KMS-11 (cell line): ENCODE data around the gene CCDC142.
A peak's percentile ranks its signal among the peaks of the same experiment; 100 is the strongest.

Experiments
- H2AFZ ChIP-seq: fragments of 200-600 bp; sonication (generic); 2 replicates; pipeline ENCODE4 v1.6.1; 2016; ENCODE audit warnings: antibody characterized with exemption, mixed run types, low read depth
- H3K27ac ChIP-seq: fragments of 200-600 bp; sonication (generic); 2 replicates; pipeline ENCODE4 v1.6.1; 2016; ENCODE audit warnings: mild to moderate bottlenecking, mixed run types
- H3K27me3 ChIP-seq: fragments of 200-600 bp; sonication (generic); 2 replicates; pipeline ENCODE4 v1.6.1; 2017; ENCODE audit warnings: mild to moderate bottlenecking, low read depth, mixed run types, moderate library complexity; ENCODE audit not compliant: insufficient read depth
- H3K36me3 ChIP-seq: fragments of 200-600 bp; sonication (generic); 2 replicates; pipeline ENCODE4 v1.6.1; 2017; ENCODE audit warnings: mild to moderate bottlenecking, mixed run types; ENCODE audit not compliant: insufficient read depth
- H3K4me1 ChIP-seq: fragments of 200-600 bp; sonication (generic); 2 replicates; pipeline ENCODE4 v1.6.1; 2016; ENCODE audit warnings: mild to moderate bottlenecking, low read depth, mixed run types; ENCODE audit not compliant: poor library complexity, severe bottlenecking
- H3K4me2 ChIP-seq: fragments of 200-600 bp; sonication (generic); 2 replicates; pipeline ENCODE4 v1.7.0; 2016; ENCODE audit warnings: mild to moderate bottlenecking, mixed run types
- H3K4me3 ChIP-seq: fragments of 200-600 bp; sonication (generic); IDR thresholded peaks from 2 replicates; pipeline ENCODE4 v1.6.1; 2017; ENCODE audit warnings: low read depth, low read length, mixed read lengths; ENCODE audit not compliant: insufficient read depth
- H3K79me2 ChIP-seq: fragments of 200-600 bp; sonication (generic); 2 replicates; pipeline ENCODE4 v1.6.1; 2016; ENCODE audit warnings: low read depth, mixed run types; ENCODE audit not compliant: insufficient read depth
- H3K9ac ChIP-seq: fragments of 200-600 bp; sonication (generic); 2 replicates; pipeline ENCODE4 v1.6.1; 2016; ENCODE audit warnings: mild to moderate bottlenecking, mixed run types
- H4K20me1 ChIP-seq: fragments of 200-600 bp; sonication (generic); 2 replicates; pipeline ENCODE4 v1.6.1; 2016; ENCODE audit warnings: mild to moderate bottlenecking, mixed run types; ENCODE audit not compliant: insufficient read depth
- TF ChIP-seq, protein P1 (sequence below): fragments of 200-600 bp; sonication (generic); conservative IDR thresholded peaks from 2 replicates; pipeline ENCODE4 v1.6.1; 2017; ENCODE audit warnings: low read depth, mild to moderate bottlenecking, antibody characterized with exemption, low read length, moderate library complexity, mixed read lengths

Gene CCDC142, protein sequence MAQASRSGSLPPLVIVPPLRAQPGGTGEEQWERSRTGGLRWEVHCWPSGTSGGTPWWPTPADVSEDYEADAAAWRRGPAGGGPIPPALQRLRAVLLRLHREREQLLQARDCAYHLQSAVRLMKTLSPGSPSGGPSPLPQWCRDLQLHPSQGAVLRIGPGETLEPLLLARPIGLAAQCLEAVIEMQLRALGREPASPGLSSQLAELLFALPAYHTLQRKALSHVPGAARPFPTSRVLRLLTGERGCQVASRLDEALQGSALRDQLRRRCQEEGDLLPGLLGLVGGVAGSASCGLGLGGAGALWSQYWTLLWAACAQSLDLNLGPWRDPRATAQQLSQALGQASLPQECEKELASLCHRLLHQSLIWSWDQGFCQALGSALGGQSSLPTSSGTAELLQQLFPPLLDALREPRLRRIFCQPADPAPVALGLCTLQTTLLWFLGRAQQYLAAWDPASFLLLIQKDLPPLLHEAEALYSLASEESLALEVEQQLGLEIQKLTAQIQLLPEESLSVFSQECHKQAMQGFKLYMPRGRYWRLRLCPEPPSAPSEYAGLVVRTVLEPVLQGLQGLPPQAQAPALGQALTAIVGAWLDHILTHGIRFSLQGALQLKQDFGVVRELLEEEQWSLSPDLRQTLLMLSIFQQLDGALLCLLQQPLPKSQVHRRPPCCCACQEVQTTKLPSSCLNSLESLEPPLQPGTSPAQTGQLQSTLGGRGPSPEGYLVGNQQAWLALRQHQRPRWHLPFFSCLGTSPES

DNA sequence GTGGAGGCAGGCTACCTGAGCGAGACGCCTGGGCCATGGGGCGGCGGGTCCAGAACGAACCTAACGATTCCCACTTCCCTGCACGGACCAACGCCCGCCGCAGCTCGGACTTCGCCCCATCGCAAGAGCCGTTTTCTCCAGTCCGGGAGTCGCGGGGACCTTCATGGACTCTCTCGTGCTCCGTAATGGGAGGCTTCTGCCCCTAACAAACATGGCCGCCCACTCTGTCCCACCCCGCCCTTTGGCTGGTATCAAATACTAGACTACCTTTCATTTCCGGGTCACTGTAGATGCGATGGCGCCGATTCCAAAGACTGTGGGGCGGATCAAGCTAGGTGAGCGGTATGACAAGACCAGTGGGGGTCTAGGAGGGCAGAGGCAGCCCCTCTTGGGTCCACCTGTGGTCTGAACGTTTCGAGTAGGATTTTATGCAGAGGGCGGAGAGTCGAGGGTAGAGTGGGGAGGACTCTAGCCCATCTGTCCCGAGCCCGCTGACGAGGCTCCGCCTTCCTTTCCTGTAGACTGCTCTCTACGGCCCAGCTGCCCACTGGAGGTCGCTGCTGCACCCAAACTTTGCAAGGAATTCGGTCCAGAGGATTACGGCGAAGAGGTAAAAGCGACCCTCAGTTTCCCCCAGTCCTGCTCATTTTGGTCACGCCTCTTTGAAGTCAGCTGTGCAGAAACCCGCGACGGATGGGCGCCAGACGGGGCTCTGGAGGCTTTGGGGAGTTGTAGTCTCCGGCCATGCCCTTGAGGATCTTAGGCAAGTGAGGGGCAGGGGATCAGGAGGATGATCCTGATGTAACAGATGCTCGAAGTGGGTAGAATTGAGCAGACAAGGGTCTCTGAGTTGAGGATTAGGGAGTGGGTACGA lies at the start of gene CCDC142, which contains the start of gene TTC31:
TSS of gene CCDC142 (minus strand) at position 198 of the 874 bp plus-strand sequence. CDS start at position 37, 161 bp downstream.
TSS of gene TTC31 (plus strand) at position 281 of the 874 bp plus-strand sequence. CDS start at position 296, 15 bp downstream.
- Histone ChIP-seq H3K79me2 (peaks cover 18% of the 10 kb centered on the region), H4K20me1 (no peaks in the 10 kb centered on the region), H3K36me3 (no peaks in the 10 kb centered on the region), H3K4me3 (no peak within 1 kb of the TSS), H3K4me1 (peaks cover 15% of the 10 kb centered on the region), H2AFZ (peak within 1 kb of the TSS; percentile 99), H3K27ac (peak within 1 kb of the TSS; percentile 75), H3K4me2 (peak within 1 kb of the TSS; percentile 97), H3K27me3 (no peaks in the 10 kb centered on the region), H3K9ac (peak within 1 kb of the TSS; percentile 90)
- TF ChIP-seq, protein P1, sequence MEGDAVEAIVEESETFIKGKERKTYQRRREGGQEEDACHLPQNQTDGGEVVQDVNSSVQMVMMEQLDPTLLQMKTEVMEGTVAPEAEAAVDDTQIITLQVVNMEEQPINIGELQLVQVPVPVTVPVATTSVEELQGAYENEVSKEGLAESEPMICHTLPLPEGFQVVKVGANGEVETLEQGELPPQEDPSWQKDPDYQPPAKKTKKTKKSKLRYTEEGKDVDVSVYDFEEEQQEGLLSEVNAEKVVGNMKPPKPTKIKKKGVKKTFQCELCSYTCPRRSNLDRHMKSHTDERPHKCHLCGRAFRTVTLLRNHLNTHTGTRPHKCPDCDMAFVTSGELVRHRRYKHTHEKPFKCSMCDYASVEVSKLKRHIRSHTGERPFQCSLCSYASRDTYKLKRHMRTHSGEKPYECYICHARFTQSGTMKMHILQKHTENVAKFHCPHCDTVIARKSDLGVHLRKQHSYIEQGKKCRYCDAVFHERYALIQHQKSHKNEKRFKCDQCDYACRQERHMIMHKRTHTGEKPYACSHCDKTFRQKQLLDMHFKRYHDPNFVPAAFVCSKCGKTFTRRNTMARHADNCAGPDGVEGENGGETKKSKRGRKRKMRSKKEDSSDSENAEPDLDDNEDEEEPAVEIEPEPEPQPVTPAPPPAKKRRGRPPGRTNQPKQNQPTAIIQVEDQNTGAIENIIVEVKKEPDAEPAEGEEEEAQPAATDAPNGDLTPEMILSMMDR = peak; percentile 89

DNA sequence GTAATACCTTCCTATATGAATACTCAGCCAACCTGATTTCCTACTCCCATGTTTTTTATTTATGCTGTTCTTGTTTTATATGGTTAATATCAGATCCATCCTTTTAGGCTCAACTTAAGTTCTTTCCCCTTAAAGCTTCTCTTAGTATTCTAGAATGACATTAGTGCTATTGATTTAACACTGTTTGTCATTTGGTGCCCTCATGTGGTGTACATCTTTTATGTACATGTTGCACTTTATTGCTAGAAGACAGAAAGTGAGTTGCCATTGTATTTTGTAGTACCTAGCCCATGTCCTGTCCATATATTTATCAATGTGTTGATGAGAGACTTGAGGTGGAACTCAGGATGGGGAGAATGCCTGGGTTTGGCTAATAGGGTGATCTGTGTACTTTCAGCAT lies 49.4 kb upstream of the CCDC142 start:
- Histone ChIP-seq H3K4me2 (no peak overlapping the region), H3K27me3 (no peaks in the 10 kb centered on the region), H3K36me3 (no peaks in the 10 kb centered on the region; the same call in 1 of the 2 replicates), H3K4me3 (no peak overlapping the region), H3K4me1 (peaks cover 22% of the 10 kb centered on the region), H2AFZ (no peak overlapping the region), H3K9ac (no peak overlapping the region), H4K20me1 (no peaks in the 10 kb centered on the region), H3K27ac (no peak overlapping the region), H3K79me2 (peaks cover 30% of the 10 kb centered on the region)
- TF ChIP-seq, protein P1 = peak; percentile 51; the same call in 1 of the 2 replicates

DNA sequence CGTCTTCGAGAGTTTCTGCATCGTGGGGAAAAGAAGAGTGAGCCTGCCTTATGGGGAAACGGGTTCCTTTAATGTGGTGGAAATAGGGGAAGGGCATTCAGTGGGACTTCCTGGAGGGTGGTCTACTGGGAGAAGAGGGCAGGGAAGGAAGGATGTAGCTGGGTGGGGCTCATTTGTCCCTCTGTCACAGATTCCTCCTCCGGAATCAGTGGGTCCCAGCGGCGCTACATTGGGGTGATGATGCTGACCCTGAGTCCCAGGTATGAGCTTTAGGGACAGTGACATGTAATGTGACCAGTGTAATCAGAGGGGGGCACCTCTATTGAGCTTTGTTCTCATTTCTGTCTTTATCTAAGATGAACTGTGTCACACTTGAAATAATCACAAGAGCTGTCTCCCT lies 48.9 kb upstream of the CCDC142 start:
- Histone ChIP-seq H3K9ac (no peak overlapping the region), H3K4me2 (peak overlapping the region; percentile 90; the same call in 1 of the 2 replicates), H3K36me3 (peaks cover 2% of the 10 kb centered on the region; the same call in 1 of the 2 replicates), H3K27me3 (no peaks in the 10 kb centered on the region), H3K4me3 (no peak overlapping the region), H2AFZ (no peak overlapping the region), H3K27ac (no peak overlapping the region), H4K20me1 (no peaks in the 10 kb centered on the region), H3K79me2 (peaks cover 30% of the 10 kb centered on the region), H3K4me1 (peaks cover 22% of the 10 kb centered on the region)
- TF ChIP-seq, protein P1 = no peak
